GM18907 (cell line): ENCODE data around the gene CST9.
"Not testable (repeated sequence)": the region's sequence is repeated elsewhere in the genome, so short reads cannot be mapped to it uniquely, and the experiment has no call there.

Experiments used
- ATAC-seq: cut with Tn5 transposase; IDR thresholded peaks from one replicate; pipeline ENCODE4 v1.9.1; 2021; ENCODE audit warnings: mild to moderate bottlenecking, moderate library complexity; ENCODE audit not compliant: unreplicated experiment

Gene CST9

DNA sequence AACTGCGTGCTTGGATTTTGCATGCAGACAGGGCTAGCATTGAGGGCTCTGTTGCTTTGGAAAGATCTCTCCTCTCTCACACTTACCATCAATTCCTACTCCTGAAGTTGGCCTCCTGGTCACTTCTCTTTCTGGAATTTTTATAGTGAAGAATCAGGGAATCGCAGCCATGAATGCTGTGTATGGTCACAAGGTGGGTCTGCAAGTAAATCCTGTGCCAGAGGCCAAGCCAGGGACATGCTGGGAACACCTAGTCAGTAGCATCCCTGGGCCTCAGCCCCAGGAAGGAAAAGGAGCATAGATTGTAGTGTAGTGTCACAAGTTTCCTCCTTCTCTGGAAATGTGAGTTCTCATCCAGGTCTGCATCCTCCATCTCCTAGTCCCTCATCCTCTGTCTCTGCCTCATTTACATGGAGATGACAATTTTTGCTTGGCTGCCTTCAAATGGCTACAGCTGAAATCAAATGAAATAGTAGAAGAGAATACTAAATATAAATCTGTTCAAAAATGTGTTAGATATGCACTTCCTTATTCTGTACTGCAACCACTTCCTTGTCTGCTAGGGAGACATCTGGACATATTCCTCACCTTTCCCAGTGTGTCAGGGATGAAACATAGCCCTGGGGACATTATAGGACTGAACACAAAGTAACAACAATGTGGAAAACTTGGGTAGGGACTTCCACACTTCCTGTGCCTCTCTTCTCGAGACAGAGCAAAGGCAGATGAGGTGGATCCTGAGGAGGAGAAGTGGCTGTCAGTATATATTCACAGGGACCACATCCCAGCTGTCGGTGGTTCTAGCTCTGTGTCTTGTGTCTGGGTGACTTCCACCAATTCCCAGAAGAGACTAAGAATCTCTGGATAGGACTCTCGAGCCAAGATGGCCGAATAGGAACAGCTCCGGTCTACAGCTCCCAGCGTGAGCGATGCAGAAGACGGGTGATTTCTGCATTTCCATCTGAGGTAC, 17.0 kb downstream of the CST9 start:
- ATAC-seq: no peak

DNA sequence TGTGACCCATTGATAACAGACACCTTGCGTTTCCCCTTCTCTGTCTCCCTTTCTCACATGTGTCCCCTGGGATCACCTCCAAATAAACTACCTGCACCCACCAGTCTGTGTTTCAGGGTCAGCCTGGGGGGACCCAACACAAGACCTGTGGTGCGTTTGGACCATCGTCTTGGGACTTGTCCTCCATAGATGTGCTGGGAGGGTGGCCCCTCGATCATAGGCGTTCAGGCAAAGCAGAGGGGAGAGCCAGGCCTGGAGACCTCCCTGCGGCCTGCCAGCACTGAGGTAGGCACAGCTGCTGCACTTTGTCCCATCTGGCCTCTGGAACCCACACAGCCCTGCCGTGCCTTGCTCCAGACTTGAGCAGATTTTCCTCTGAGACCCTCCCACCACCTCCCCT, 18.1 kb downstream of the CST9 start:
- ATAC-seq: no peak

- no peak for ATAC-seq
Measured at GRCh38 chr20:23586735-23587525, 18.8 kb downstream of the CST9 start.

- ATAC-seq: no peak
Measured at GRCh38 chr20:23585808-23586734, 19.6 kb downstream of the CST9 start.

GRCh38 chr20:23585449-23585807, 20.3 kb downstream of the CST9 start:
- no peak for ATAC-seq

GRCh38 chr20:23584434-23585199, 21.1 kb downstream of the CST9 start:
- no peak for ATAC-seq

DNA sequence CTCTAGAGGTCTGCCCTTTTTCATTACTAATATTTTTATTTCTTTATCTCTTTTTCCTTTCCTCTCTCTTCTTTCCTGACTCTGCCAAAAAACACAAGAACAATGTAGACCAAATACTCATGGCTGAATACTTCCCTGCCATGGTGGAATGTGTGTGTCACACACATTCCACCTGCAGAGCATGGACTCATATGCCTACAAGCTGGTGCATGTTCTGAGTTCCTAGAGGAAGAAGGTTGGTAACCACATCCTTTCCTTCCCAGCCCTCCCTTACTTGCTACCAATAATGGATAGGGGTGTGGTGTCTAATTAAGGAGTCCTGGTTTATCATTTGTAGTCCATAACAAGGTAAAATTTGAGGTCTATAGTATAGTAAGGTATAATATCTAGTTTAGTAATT, 22.2 kb downstream of the CST9 start:
- ATAC-seq: no peak

GRCh38 chr20:23582293-23582692, 23.4 kb downstream of the CST9 start:
- no peak for ATAC-seq

GRCh38 chr20:23581833-23582232, 23.9 kb downstream of the CST9 start:
- not testable (repeated sequence) for ATAC-seq

DNA sequence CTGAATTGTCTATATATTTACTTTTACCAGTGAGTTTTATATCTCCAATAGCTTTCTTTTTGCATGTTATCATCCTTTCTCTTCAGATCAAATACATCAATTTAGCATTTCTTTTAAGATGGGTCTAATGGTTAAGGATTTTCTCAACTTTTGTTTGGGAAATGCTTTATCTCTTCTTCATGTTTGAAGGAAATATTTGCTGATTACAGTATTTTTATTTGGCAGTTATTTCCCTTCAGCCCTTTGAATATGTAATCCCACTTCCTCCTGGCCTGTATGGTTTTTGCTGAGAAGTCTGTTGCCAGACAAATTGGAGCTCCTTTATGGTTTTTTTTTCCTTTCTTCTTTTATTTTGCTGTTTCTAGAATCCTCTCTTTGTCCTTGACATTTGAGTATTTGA, 30.7 kb downstream of the CST9 start:
- ATAC-seq: no peak

- ATAC-seq: no peak
Measured at GRCh38 chr20:23570178-23570760, 35.4 kb downstream of the CST9 start.

DNA sequence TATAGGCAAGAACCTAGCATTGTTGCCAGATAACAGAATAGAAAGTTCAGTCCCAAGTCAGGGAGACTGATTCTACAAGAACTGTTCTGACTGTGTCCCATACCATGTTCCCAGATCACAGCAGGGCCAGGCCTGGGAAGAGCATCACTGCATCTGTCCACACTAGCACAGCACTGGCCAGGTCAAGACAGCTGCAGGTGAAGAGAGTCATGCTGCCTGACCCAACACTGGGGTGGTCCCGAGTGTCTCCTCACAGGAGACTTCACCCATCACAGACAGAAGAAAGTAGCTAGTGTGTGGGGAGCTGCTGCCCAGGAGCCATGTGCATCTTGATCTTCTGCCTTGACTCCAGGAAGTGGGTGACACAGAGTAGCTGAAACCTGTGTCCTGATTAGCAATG, 36.1 kb downstream of the CST9 start:
- ATAC-seq: no peak

GRCh38 chr20:23568971-23569330, 36.8 kb downstream of the CST9 start:
- ATAC-seq: no peak

GRCh38 chr20:23568320-23568970, 37.3 kb downstream of the CST9 start, which contains the start of gene CST9L:
Gene CST9L, minus strand, starts transcription at chr20:23568484. Its CDS starts 34 bp downstream, at chr20:23568450.
- no peak for ATAC-seq

- no peak for ATAC-seq
Measured at GRCh38 chr20:23566199-23566932, 39.4 kb downstream of the CST9 start.

DNA sequence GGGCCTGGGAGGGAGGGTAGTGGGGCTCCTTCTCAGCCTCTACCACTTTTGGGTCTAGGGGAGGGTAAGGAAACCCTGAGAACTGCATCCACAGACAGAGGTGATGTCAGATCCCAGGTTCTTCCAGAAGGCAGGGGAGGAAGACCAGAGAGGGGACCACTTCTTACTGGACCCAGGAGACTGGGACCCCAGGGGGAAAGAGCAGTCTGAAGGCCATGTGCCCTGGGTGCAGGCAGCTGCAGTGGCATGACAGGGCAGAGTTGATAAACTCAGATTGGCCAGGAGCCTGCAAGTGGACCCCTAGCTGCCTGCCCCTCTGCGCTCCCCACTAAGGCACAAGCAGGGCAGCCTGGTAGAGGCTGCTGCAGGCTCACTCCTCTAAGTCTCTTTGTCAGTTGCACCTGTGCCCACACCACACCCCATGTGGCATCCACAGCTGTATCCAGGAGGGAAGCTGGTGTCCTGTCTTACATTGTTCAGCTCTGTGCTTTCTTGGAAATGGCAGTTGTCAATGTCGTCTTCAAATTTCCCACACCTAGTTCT, 40.1 kb downstream of the CST9 start:
- no peak for ATAC-seq

DNA sequence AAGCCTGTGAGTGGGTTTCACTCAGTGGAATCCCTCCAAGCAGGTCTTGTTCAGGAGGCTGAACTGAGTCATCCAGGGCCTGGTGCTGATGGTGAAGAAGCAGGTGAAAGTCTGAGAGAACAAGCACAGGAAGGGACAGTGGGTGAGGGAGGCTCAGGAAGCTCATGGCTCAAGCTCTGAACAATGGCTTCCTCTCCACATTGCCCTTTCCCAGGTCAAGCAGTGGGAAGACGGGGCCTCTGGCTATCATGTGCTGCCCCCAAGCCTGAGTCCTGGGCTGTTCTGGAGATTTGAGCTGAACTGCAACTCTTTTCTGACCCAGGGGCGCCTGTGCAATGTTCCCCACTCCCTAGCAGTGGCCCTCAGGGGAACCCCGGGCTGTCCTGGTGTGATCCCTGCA, 40.8 kb downstream of the CST9 start:
- ATAC-seq: no peak

DNA sequence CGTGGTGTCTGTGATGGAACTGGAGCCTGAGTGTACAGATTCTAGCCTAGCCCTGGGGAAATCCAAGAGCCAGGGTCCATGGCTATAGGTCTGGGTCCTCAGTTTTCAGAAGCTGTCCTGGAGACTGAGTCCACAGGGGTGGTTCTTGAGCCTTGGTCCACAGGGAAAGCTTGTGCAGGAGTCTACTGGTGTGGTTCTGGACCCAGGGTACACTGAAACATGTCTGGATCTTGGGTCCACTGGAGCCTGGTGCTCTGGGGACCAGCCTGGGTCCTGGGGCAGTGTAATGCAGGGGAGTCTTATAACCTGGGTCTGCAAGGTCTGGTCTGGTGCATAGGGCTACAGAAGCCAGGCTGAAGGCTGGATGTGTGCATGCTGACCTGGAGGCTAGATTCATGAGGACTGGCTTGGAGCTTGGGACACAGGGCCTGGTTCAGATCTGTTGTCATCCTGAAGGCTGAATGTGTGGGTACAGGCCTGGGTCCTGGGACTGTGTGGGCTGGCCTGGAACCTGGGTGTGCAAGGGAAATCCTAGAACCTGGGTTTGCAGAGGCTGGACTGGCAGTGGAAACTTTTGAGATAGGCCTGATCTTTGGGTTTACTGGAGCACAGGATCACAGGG, 42.9 kb downstream of the CST9 start:
- ATAC-seq: no peak
